Mesenchymal stem cell (in vitro differentiated cells and primary cell): Measurements from ENCODE around the gene SRCAP.

Source experiments
- DNase-seq: peaks from one replicate; pipeline ENCODE4 v3.0.0-alpha.2; 2013
- H2AFZ ChIP-seq: one replicate; pipeline ENCODE4 v1.6.1; 2013; ENCODE audit warnings: low read depth, mild to moderate bottlenecking, control low read depth, inconsistent platforms, low read length, moderate library complexity
- H2AK5ac ChIP-seq: 2 replicates; pipeline ENCODE4 v1.6.1; 2013; ENCODE audit warnings: low read length, moderate library complexity, mild to moderate bottlenecking, inconsistent platforms; ENCODE audit not compliant: severe bottlenecking
- H2BK120ac ChIP-seq: one replicate; pipeline ENCODE4 v1.6.1; 2013; ENCODE audit warnings: low read depth, mild to moderate bottlenecking, inconsistent platforms, low read length, moderate library complexity
- H2BK12ac ChIP-seq, 2 experiments: one replicate each; pipeline ENCODE4 v1.6.1; 2013; ENCODE audit warnings: inconsistent platforms in 2 of 2, low read length in 2 of 2, mild to moderate bottlenecking in 2 of 2, moderate library complexity in 2 of 2, control low read depth in 1 of 2
- H2BK15ac ChIP-seq: one replicate; pipeline ENCODE4 v1.6.1; 2013; ENCODE audit warnings: mild to moderate bottlenecking, low read depth, inconsistent platforms; ENCODE audit not compliant: poor library complexity, severe bottlenecking
- H2BK5ac ChIP-seq: 2 replicates; pipeline ENCODE4 v1.6.1; 2013; ENCODE audit warnings: low read depth, mild to moderate bottlenecking, low read length, control low read depth, inconsistent platforms; ENCODE audit not compliant: poor library complexity, severe bottlenecking
- H3K14ac ChIP-seq, 2 experiments: one replicate each; pipeline ENCODE4 v1.6.1; 2013; ENCODE audit warnings: inconsistent platforms in 2 of 2, low read length in 2 of 2, control low read depth in 1 of 2, mild to moderate bottlenecking in 1 of 2, moderate library complexity in 1 of 2
- H3K18ac ChIP-seq, 2 experiments: one replicate each; pipeline ENCODE4 v1.6.1; 2013; ENCODE audit warnings: inconsistent platforms in 2 of 2, low read length in 2 of 2, control low read depth in 1 of 2, low read depth in 1 of 2, mild to moderate bottlenecking in 1 of 2
- H3K23ac ChIP-seq, 2 experiments: one replicate each; pipeline ENCODE4 v1.6.1; 2013; ENCODE audit warnings: inconsistent platforms in 2 of 2, low read length in 2 of 2, mild to moderate bottlenecking in 2 of 2, moderate library complexity in 2 of 2, control low read depth in 1 of 2
- H3K27ac ChIP-seq: 2 replicates; pipeline ENCODE4 v1.5.1; 2013; ENCODE audit warnings: mild to moderate bottlenecking, moderate library complexity, low read length, control low read depth, inconsistent platforms; ENCODE audit not compliant: poor library complexity, severe bottlenecking
- H3K27me3 ChIP-seq, 2 experiments: 2 replicates each; pipeline versions ENCODE4 v1.6.1 to v1.7.0; 2013; ENCODE audit warnings: low read length in 2 of 2, mild to moderate bottlenecking in 2 of 2, moderate library complexity in 2 of 2, control low read depth in 1 of 2, inconsistent platforms in 1 of 2; ENCODE audit not compliant: control insufficient read depth in 1 of 2, insufficient read depth in 1 of 2
- H3K36me3 ChIP-seq, 2 experiments: 2 replicates each; pipeline versions ENCODE4 v1.6.1 to v1.7.0; 2013; ENCODE audit warnings: low read length in 2 of 2, control low read depth in 1 of 2, inconsistent platforms in 1 of 2, low read depth in 1 of 2, mild to moderate bottlenecking in 1 of 2; ENCODE audit not compliant: insufficient read depth in 2 of 2, control insufficient read depth in 1 of 2
- H3K4ac ChIP-seq, 2 experiments: one replicate each; pipeline ENCODE4 v1.6.1; 2013; ENCODE audit warnings: inconsistent platforms in 2 of 2, low read length in 2 of 2, mild to moderate bottlenecking in 2 of 2, moderate library complexity in 2 of 2, control low read depth in 1 of 2, low read depth in 1 of 2
- H3K4me1 ChIP-seq: 2 replicates; pipeline ENCODE4 v1.6.1; 2013; ENCODE audit warnings: low read depth, low read length, control low read depth; ENCODE audit not compliant: control insufficient read depth, insufficient read depth
- H3K4me2 ChIP-seq: 2 replicates; pipeline ENCODE4 v1.6.1; 2013; ENCODE audit warnings: low read length, mild to moderate bottlenecking, inconsistent platforms; ENCODE audit not compliant: poor library complexity, severe bottlenecking
- H3K4me3 ChIP-seq, 2 experiments: 2 replicates each; pipeline versions ENCODE4 v1.5.1 to v1.7.0; 2013; ENCODE audit warnings: low read length in 2 of 2, mild to moderate bottlenecking in 2 of 2, control low read depth in 1 of 2, low read depth in 1 of 2; ENCODE audit not compliant: insufficient read depth in 1 of 2
- H3K79me1 ChIP-seq: replicated peaks from 2 replicates; pipeline ENCODE4 v1.6.1; 2013; ENCODE audit warnings: mild to moderate bottlenecking, control low read depth, low read length, inconsistent platforms; ENCODE audit not compliant: poor library complexity, severe bottlenecking
- H3K9ac ChIP-seq: 2 replicates; pipeline ENCODE4 v1.7.0; 2013; ENCODE audit warnings: mild to moderate bottlenecking, low read length, moderate library complexity
- H3K9me3 ChIP-seq: 2 replicates; pipeline ENCODE4 v1.7.0; 2013; ENCODE audit warnings: mild to moderate bottlenecking, low read length; ENCODE audit not compliant: control insufficient read depth
- H4K8ac ChIP-seq: one replicate; pipeline ENCODE4 v1.6.1; 2013; ENCODE audit warnings: inconsistent platforms, mild to moderate bottlenecking, low read length, moderate library complexity
- H4K91ac ChIP-seq: one replicate; pipeline ENCODE4 v1.6.1; 2013; ENCODE audit warnings: mild to moderate bottlenecking, low read length, inconsistent platforms
- WGBS: methylation state at CpG from one replicate; pipeline ENCODE4 v1.1.7; 2013; ENCODE audit warnings: mixed read lengths; 5-methylcytosine and 5-hydroxymethylcytosine counted together

Gene SRCAP

GRCh38 chr16:30741461-30741914, 42.5 kb downstream of the SRCAP start:
- Histone ChIP-seq H2BK120ac (no peak overlapping the region), H3K79me1 (peaks cover 35% of the 10 kb centered on the region), H4K8ac (no peak overlapping the region), H3K4me3 (peak overlapping the region in 1 of 2 experiments; percentile 50), H3K27me3 (no peaks in the 10 kb centered on the region), H3K23ac (no peak overlapping the region), H3K14ac (no peak overlapping the region), H2AFZ (no peak overlapping the region), H2BK5ac (no peak overlapping the region), H3K36me3 (peaks cover 48 to 63% of the 10 kb centered on the region in 2 experiments), H3K27ac (peak overlapping the region; percentile 55), H3K18ac (peak overlapping the region in 1 of 2 experiments; percentile 64), H2BK15ac (no peak overlapping the region), H2BK12ac (peak overlapping the region in 1 of 2 experiments; percentile 61), H2AK5ac (peak overlapping the region; percentile 71), H3K4ac (no peak overlapping the region), H3K4me2 (no peak overlapping the region), H3K9ac (no peak overlapping the region), H4K91ac (no peak overlapping the region), H3K4me1 (peaks cover 8% of the 10 kb centered on the region), H3K9me3 (no peaks in the 10 kb centered on the region)
- WGBS: 89% methylated on average over 6 of the region's 6 CpGs
- peak; percentile 92 for DNase-seq

GRCh38 chr16:30743716-30744115, 44.7 kb downstream of the SRCAP start:
- no peak overlapping the region for H3K4me3 ChIP-seq
- H3K4me2 ChIP-seq: no peak overlapping the region
- no peak overlapping the region for H3K4ac ChIP-seq
- H4K91ac ChIP-seq: no peak overlapping the region
- 98% methylated on average over 11 of the region's 11 CpGs for WGBS
- H3K9ac ChIP-seq: peak overlapping the region; percentile 5
- peaks cover 19% of the 10 kb centered on the region for H3K79me1 ChIP-seq
- no peak overlapping the region for H3K18ac ChIP-seq
- no peak overlapping the region for H2BK120ac ChIP-seq
- no peak overlapping the region for H4K8ac ChIP-seq
- no peaks in the 10 kb centered on the region for H3K27me3 ChIP-seq
- no peak for DNase-seq
- peaks cover 25 to 43% of the 10 kb centered on the region in 2 experiments for H3K36me3 ChIP-seq
- no peak overlapping the region for H3K14ac ChIP-seq
- no peaks in the 10 kb centered on the region for H3K9me3 ChIP-seq
- H2BK15ac ChIP-seq: no peak overlapping the region
- no peak overlapping the region for H2BK12ac ChIP-seq
- H2BK5ac ChIP-seq: no peak overlapping the region
- no peak overlapping the region for H2AFZ ChIP-seq
- H3K4me1 ChIP-seq: peaks cover 12% of the 10 kb centered on the region
- no peak overlapping the region for H3K27ac ChIP-seq
- no peak overlapping the region for H2AK5ac ChIP-seq
- no peak overlapping the region for H3K23ac ChIP-seq

- Histone ChIP-seq H2BK12ac (no peak overlapping the region), H3K14ac (no peak overlapping the region)
These were observed 45.2 kb downstream of the SRCAP start for GRCh38 chr16:30744183-30744582.

DNA sequence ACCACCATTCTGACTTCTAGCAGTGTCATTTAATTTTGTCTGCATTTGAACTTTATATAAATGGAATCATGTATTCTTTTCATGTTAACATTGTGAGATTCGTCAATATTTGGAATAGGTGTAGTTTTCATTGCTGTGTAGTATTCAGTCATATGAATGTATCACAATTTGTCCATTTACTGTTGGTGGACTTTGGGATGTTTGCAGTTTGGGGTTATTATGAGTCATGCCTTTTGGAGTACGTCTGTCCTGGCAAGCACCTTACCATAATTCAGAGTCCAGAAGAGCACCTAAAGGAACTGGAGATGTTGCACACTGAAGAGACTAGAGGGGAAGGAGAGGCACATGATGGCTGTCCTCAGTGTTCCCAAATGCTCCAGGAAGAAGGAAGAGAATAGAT, 46.1 kb downstream of the SRCAP start:
- H3K9me3 ChIP-seq: no peaks in the 10 kb centered on the region
- H3K4me1 ChIP-seq: peaks cover 15% of the 10 kb centered on the region
- no peak overlapping the region for H2BK120ac ChIP-seq
- no peak overlapping the region for H3K27ac ChIP-seq
- DNase-seq: no peak
- no peak overlapping the region for H3K4me2 ChIP-seq
- no peak overlapping the region for H2BK15ac ChIP-seq
- H3K23ac ChIP-seq: no peak overlapping the region
- H3K18ac ChIP-seq: no peak overlapping the region
- 87% methylated on average over 2 of the region's 2 CpGs for whole genome bisulfite sequencing
- H3K4ac ChIP-seq: no peak overlapping the region
- no peak overlapping the region for H4K8ac ChIP-seq
- no peaks in the 10 kb centered on the region for H3K27me3 ChIP-seq
- no peak overlapping the region for H2AFZ ChIP-seq
- no peak overlapping the region for H3K4me3 ChIP-seq
- peaks cover 14 to 33% of the 10 kb centered on the region in 2 experiments for H3K36me3 ChIP-seq
- H3K9ac ChIP-seq: no peak overlapping the region
- H2BK5ac ChIP-seq: no peak overlapping the region
- H3K79me1 ChIP-seq: peaks cover 12% of the 10 kb centered on the region
- no peak overlapping the region for H2BK12ac ChIP-seq
- no peak overlapping the region for H4K91ac ChIP-seq
- H3K14ac ChIP-seq: no peak overlapping the region
- no peak overlapping the region for H2AK5ac ChIP-seq

More at GRCh38 chr16:30744183-30744582, 45.2 kb downstream of the SRCAP start:
- Histone ChIP-seq H2AK5ac (no peak overlapping the region), H3K27ac (no peak overlapping the region), H3K4me3 (no peak overlapping the region), H3K36me3 (peaks cover 21 to 38% of the 10 kb centered on the region in 2 experiments), H3K79me1 (peaks cover 16% of the 10 kb centered on the region), H3K4ac (no peak overlapping the region), H2BK120ac (no peak overlapping the region), H3K4me1 (peaks cover 14% of the 10 kb centered on the region), H2AFZ (no peak overlapping the region), H3K18ac (no peak overlapping the region), H3K27me3 (no peaks in the 10 kb centered on the region), H2BK5ac (no peak overlapping the region), H4K91ac (no peak overlapping the region), H4K8ac (no peak overlapping the region), H3K23ac (no peak overlapping the region), H3K9me3 (no peaks in the 10 kb centered on the region), H2BK15ac (no peak overlapping the region), H3K9ac (peak overlapping the region; percentile 5), H3K4me2 (no peak overlapping the region)
- no peak for DNase-seq
- WGBS: 100% methylated on average over 1 of the region's 2 CpGs
